Pancreas (tissue), 10 donors: ENCODE measurements around the gene OR13F1. TPM values are rescaled to one million over a fixed set of nuclear protein-coding genes. Genes with fewer than 3 reads are reported as not detected.
A peak's percentile ranks its signal among the peaks of the same experiment; 100 is the strongest.
"Not testable (repeated sequence)": the region's sequence is repeated elsewhere in the genome, so short reads cannot be mapped to it uniquely, and the experiment has no call there.

Experiments used
- ATAC-seq, 4 donors: fragments of 200-7000 bp; cut with Tn5 transposase; one replicate each; pipeline versions ENCODE4 v1.8.0 to v1.9.1; 2020; ENCODE audit warnings: mild to moderate bottlenecking in 4 of 4, moderate library complexity in 4 of 4
- DNase-seq, 6 donors: peaks; one replicate each; pipeline ENCODE4 v3.0.0-alpha.2; 2020
- FAIRE-seq: peaks from 2 replicates; lab custom pipeline; 2012; peaks lifted over from hg19 to GRCh38; lab: Jason Lieb, UNC
- H3K27ac ChIP-seq, 4 donors: fragments of 200-600 bp; sonication (generic); 1 replicate in 3 of 4; 2 replicates in 1 of 4; pipeline versions ENCODE4 v1.5.0 to v1.8.0; 2020
- H3K27me3 ChIP-seq, 4 donors: fragments of 200-600 bp; one replicate each; pipeline ENCODE4 v1.8.0; 2021
- H3K36me3 ChIP-seq, 3 donors: fragments of 200-600 bp; sonication (generic) in 1 of 3; one replicate each; pipeline versions ENCODE4 v1.5.0 to v1.8.0; 2020 to 2021
- H3K4me1 ChIP-seq, 3 donors: fragments of 200-600 bp; one replicate each; pipeline ENCODE4 v1.8.0; 2021
- H3K4me3 ChIP-seq, 4 donors: fragments of 200-600 bp; sonication (generic) in 2 of 4; one replicate each; pipeline versions ENCODE4 v1.5.0 to v1.8.0; 2020 to 2021
- H3K9me3 ChIP-seq, 4 donors: fragments of 200-600 bp; one replicate each; pipeline ENCODE4 v1.8.0; 2021
- WGBS, 2 donors: extraction: QIAGEN DNeasy Blood & Tissue Kit; methylation state at CpG; one replicate each; pipeline ENCODE4 v1.1.7; 2013; 5-methylcytosine and 5-hydroxymethylcytosine counted together
- intact Hi-C, 3 donors: fragments of 100-400 bp; cut with DNase I; formaldehyde crosslinking; loops; one replicate each; pipeline versions ENCODE4 v1.11.1 to v1.14.2; 2022
- polyA plus RNA-seq, 2 donors: library from polyadenylated mRNA; stranded (reverse); fragments of 200-250 nt; gene quantifications; one replicate each; pipeline ENCODE4 v1.2.3, GENCODE V29; 2013
- total RNA-seq, 6 donors: library from RNA; stranded (reverse); fragmentation: NEBNext Ultra II Directional in 4 of 6; extraction: Animal tissue kit (Norgen Biotek cat#: 25700) in 4 of 6; gene quantifications; one replicate each; pipeline versions ENCODE4 v1.2.1 to v1.2.4, GENCODE V29; 2021 to 2023
- TF ChIP-seq, protein P1 (sequence below), 4 donors: fragments of 200-600 bp; sonication (generic) in 3 of 4; IDR thresholded peaks; one replicate each; pipeline versions ENCODE4 v1.5.0 to v1.8.0; 2021; ENCODE audit warnings: antibody characterized with exemption in 4 of 4
- donor health status: healthy with polysubstance abuse.
- donor health status: DM: no; HTN: no; CAD: no; lungs with moderate emphysema.
- donor health status: DM: no; HTN: no; CAD: no.
- donor health status: control.
- donor health status: control.
- donor health status: Bipolar disorder and iron deficiency.
- donor health status: DM: yes; HTN: yes; CAD: no.
- donor health status: DM: no; HTN: no; CAD: no.
- donor health status: DM: no; HTN: no; CAD: no.
- donor health status: DM: yes; HTN: yes; CAD: no.

Gene OR13F1
- total and polyA plus RNA-seq, 8 donors: not detected

- intact Hi-C loops: no loop called here
- no peaks in the 10 kb centered on the region for H3K27me3 ChIP-seq
- no peaks in the 10 kb centered on the region for H3K36me3 ChIP-seq
- no peaks in the 10 kb centered on the region for H3K9me3 ChIP-seq
- ATAC-seq (no peak), DNase-seq (no peak), FAIRE-seq (no peak)
- H3K4me3 ChIP-seq: no peak overlapping the region
- H3K27ac ChIP-seq: no peak overlapping the region
- TF ChIP-seq, protein P1, sequence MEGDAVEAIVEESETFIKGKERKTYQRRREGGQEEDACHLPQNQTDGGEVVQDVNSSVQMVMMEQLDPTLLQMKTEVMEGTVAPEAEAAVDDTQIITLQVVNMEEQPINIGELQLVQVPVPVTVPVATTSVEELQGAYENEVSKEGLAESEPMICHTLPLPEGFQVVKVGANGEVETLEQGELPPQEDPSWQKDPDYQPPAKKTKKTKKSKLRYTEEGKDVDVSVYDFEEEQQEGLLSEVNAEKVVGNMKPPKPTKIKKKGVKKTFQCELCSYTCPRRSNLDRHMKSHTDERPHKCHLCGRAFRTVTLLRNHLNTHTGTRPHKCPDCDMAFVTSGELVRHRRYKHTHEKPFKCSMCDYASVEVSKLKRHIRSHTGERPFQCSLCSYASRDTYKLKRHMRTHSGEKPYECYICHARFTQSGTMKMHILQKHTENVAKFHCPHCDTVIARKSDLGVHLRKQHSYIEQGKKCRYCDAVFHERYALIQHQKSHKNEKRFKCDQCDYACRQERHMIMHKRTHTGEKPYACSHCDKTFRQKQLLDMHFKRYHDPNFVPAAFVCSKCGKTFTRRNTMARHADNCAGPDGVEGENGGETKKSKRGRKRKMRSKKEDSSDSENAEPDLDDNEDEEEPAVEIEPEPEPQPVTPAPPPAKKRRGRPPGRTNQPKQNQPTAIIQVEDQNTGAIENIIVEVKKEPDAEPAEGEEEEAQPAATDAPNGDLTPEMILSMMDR (IDR thresholded peaks at IDR 0.05): no peak
- 83 to 85% methylated on average over 2 of the region's 2 CpGs for WGBS, 2 donors
- no peaks in the 10 kb centered on the region for H3K4me1 ChIP-seq
Observed at GRCh38 chr9:104485014-104485413, 19.0 kb upstream of the OR13F1 start.

DNA sequence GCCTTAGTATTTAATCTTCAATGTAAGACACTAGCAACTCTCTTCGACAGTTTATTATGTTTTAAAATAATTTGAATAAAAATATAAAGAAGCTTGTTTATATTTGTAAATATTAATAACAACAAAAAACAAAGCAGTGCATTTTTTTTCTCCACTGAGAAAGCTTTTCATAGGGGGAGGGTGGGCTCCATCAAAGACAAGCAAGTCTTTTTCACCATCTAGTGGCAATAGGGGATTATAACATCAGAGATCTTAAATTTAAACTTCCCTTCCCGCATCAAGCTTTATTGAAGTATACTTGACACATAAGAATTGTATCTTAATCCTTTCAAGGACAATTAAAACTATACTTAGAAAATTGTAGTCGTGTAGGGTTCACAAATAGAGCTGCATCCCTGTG is 9.3 kb upstream of the OR13F1 start:
- no peaks in the 10 kb centered on the region for H3K4me1 ChIP-seq
- no peak overlapping the region for H3K27ac ChIP-seq
- FAIRE-seq (no peak), ATAC-seq (no peak), DNase-seq (no peak)
- H3K36me3 ChIP-seq: no peaks in the 10 kb centered on the region
- H3K4me3 ChIP-seq: no peak overlapping the region
- no peaks in the 10 kb centered on the region for H3K9me3 ChIP-seq
- intact Hi-C loops: no loop called here
- TF ChIP-seq, protein P1 (IDR thresholded peaks at IDR 0.05): no peak
- WGBS, 2 donors: 54 to 57% methylated on average over 3 of the region's 3 CpGs
- no peaks in the 10 kb centered on the region for H3K27me3 ChIP-seq

GRCh38 chr9:104503440-104503839 is 623 bp upstream of the OR13F1 start:
- intact Hi-C loops: no loop called here
- no peak for FAIRE-seq
- TF ChIP-seq, protein P1 (IDR thresholded peaks at IDR 0.05): no peak
- no peak for ATAC-seq
- Histone ChIP-seq H3K4me1 (no peaks in the 10 kb centered on the region), H3K27me3 (no peaks in the 10 kb centered on the region), H3K4me3 (no peak overlapping the region), H3K36me3 (no peaks in the 10 kb centered on the region), H3K27ac (no peak overlapping the region), H3K9me3 (no peaks in the 10 kb centered on the region)
- DNase-seq: no peak

DNA sequence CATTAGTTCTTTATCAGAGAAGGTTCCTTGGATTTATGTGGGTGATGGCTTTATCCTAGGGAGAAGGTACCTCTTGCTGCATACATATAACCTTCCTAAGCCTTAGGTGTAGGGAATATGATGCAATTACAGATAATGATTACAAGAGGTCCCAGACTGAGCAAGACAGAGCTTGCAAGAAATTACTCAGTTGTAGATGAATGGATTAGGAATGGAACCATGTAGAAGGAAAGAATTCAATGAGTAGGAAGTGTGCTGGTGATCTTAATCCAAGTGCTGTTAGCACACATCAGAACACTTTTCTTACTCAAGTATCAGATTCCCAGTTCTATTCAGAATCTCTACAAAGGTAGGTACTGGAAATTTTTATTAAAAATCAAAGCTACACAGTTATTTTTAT is 2.5 kb downstream of the OR13F1 start:
- intact Hi-C loops: no loop called here
- FAIRE-seq: no peak

GRCh38 chr9:104514901-104515300 is 10.8 kb downstream of the OR13F1 start:
- H3K9me3 ChIP-seq: no peaks in the 10 kb centered on the region
- TF ChIP-seq, protein P1 (IDR thresholded peaks at IDR 0.05): no peak
- FAIRE-seq: no peak
- WGBS, 2 donors: 59 to 73% methylated on average over 5 of the region's 5 CpGs
- H3K27ac ChIP-seq: no peak overlapping the region
- intact Hi-C loops: no loop called here
- H3K27me3 ChIP-seq: no peaks in the 10 kb centered on the region
- ATAC-seq: no peak
- H3K4me3 ChIP-seq: no peak overlapping the region
- no peaks in the 10 kb centered on the region for H3K4me1 ChIP-seq
- H3K36me3 ChIP-seq: no peaks in the 10 kb centered on the region
- DNase-seq: no peak

More for the DNA sequence above, 2.5 kb downstream of the OR13F1 start:
- ATAC-seq (no peak), DNase-seq (no peak)
- Histone ChIP-seq H3K9me3 (no peaks in the 10 kb centered on the region), H3K4me1 (no peaks in the 10 kb centered on the region), H3K27me3 (no peaks in the 10 kb centered on the region), H3K4me3 (no peak overlapping the region), H3K27ac (no peak overlapping the region), H3K36me3 (no peaks in the 10 kb centered on the region)
- TF ChIP-seq, protein P1 (IDR thresholded peaks at IDR 0.05): no peak

GRCh38 chr9:104520241-104520640 is 16.2 kb downstream of the OR13F1 start:
- H3K9me3 ChIP-seq, FAIRE-seq, H3K27me3 ChIP-seq, H3K4me1 ChIP-seq, H3K4me3 ChIP-seq, H3K36me3 ChIP-seq, H3K27ac ChIP-seq, ATAC-seq, intact Hi-C loops: not testable (repeated sequence)
- WGBS, 2 donors: 75 to 88% methylated on average over 10 of the region's 10 CpGs
- DNase-seq: peak in 1 of 6 donors; percentile 17
